ENCODE results near the gene KCTD2. TPM values are rescaled to one million over a fixed set of nuclear protein-coding genes. Genes with fewer than 3 reads are reported as not detected.
A peak's percentile ranks its signal among the peaks of the same experiment; 100 is the strongest.

The KCTD2 gene
- total RNA-seq, 1 experiment from 2014 or later, result 34.9 TPM

DNA sequence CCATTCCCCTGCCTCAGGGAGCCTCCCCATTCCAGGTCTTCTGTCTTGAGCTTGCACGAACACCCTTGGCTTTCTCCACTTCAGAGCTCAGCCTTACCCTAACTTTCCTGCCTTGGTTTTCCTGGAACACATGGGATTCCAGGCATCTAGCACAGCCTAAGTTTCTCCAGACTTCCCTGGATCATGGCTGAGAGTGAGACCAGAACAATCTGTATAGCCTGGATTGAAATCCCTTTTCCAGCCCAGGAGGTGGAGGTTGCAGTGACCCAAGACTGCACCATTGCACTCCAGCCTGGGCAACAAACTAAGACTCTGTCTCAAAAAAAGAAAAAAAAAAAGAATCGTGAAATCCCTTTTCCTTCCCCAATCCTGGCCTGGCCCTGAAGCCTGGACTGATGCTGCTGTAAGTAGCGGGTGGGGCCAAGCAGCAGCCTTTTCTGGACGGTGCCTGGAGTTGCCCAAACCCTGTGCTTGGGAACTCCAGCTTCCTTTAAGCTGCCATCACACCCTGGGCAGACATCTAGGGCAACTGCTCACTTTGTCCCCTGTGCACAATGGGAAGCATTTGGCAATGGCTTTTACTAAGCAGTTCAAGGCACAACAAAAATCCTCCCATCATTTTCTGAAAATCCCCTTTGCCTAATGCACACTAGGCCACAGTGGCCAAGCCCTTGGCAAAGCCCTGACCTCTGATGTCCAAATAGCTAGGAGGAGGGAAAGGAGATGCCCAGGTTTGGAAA is 28.7 kb downstream of the KCTD2 start:
- Histone ChIP-seq H3K27me3 (ENCODE audit: control insufficient read depth, insufficient read depth, low read length) (no peaks in the 10 kb centered on the region), H3K4me3 (ENCODE audit: low read depth in 2 of 2, low read length in 2 of 2) (no peak overlapping the region), H3K4me1 (ENCODE audit: control insufficient read depth, insufficient read depth, low read length) (peaks cover 16% of the 10 kb centered on the region), H3K27ac (ENCODE audit: low read length) (no peak overlapping the region), H3K36me3 (ENCODE audit: control insufficient read depth, insufficient read depth, low read length) (no peaks in the 10 kb centered on the region), H3K9me3 (ENCODE audit: control insufficient read depth, insufficient read depth, low read depth, low read length) (no peaks in the 10 kb centered on the region)
- DNase-seq (ENCODE audit: low read depth, low spot score) (no peak), ATAC-seq (0 out of 2 replicates have a peak, but pooled peaks have one; percentile 9)
- ChIA-PET POLR2A (interaction anchor here (0.5 to 1.1 kb wide), 3 partner anchors 9 to 15 kb away, joined by 3 to 10 read pairs (median 3); no protein-coding TSS in a partner anchor), CTCF (interaction anchor here (0.6 kb wide), 1 partner anchor 31 kb away, joined by 3 read pairs; no protein-coding TSS in a partner anchor)
- TF ChIP-seq SIN3A (IDR thresholded peaks at IDR 0.05; ENCODE audit: borderline replicate concordance, insufficient read depth, low read depth, low read length), result no peak
- TF ChIP-seq TCF7L2 (IDR thresholded peaks at IDR 0.05; ENCODE audit: low read depth, low read length), result no peak
- TF ChIP-seq, protein P1, sequence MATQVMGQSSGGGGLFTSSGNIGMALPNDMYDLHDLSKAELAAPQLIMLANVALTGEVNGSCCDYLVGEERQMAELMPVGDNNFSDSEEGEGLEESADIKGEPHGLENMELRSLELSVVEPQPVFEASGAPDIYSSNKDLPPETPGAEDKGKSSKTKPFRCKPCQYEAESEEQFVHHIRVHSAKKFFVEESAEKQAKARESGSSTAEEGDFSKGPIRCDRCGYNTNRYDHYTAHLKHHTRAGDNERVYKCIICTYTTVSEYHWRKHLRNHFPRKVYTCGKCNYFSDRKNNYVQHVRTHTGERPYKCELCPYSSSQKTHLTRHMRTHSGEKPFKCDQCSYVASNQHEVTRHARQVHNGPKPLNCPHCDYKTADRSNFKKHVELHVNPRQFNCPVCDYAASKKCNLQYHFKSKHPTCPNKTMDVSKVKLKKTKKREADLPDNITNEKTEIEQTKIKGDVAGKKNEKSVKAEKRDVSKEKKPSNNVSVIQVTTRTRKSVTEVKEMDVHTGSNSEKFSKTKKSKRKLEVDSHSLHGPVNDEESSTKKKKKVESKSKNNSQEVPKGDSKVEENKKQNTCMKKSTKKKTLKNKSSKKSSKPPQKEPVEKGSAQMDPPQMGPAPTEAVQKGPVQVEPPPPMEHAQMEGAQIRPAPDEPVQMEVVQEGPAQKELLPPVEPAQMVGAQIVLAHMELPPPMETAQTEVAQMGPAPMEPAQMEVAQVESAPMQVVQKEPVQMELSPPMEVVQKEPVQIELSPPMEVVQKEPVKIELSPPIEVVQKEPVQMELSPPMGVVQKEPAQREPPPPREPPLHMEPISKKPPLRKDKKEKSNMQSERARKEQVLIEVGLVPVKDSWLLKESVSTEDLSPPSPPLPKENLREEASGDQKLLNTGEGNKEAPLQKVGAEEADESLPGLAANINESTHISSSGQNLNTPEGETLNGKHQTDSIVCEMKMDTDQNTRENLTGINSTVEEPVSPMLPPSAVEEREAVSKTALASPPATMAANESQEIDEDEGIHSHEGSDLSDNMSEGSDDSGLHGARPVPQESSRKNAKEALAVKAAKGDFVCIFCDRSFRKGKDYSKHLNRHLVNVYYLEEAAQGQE (IDR thresholded peaks at IDR 0.05; ENCODE audit: insufficient read depth in 1 of 2, low read depth in 2 of 2, low read length in 1 of 2), result no peak
- TF ChIP-seq POLR2AphosphoS5 (IDR thresholded peaks at IDR 0.05; ENCODE audit: low read depth, low read length), result no peak
- TF ChIP-seq CTCF (IDR thresholded peaks at IDR 0.05), result no peak
- BruUV-seq (replicated peaks), result no TSS peak
- in situ Hi-C loops (cut with HindIII; ENCODE audit: low pct_unique_long_range_greater_than_20kb, low sequenced_read_pairs), result no loop called here
- intact Hi-C loops (cut with micrococcal nuclease; ENCODE audit: unreplicated experiment), result no loop called here

GRCh38 chr17:75077072-75077495 is 30.1 kb downstream of the KCTD2 start:
- H3K36me3 ChIP-seq (ENCODE audit: control insufficient read depth, insufficient read depth, low read length), result no peaks in the 10 kb centered on the region
- no peaks in the 10 kb centered on the region for H3K9me3 ChIP-seq (ENCODE audit: control insufficient read depth, insufficient read depth, low read depth, low read length)
- H3K27ac ChIP-seq (ENCODE audit: low read length), result no peak overlapping the region
- no peaks in the 10 kb centered on the region for H3K27me3 ChIP-seq (ENCODE audit: control insufficient read depth, insufficient read depth, low read length)
- peaks cover 16% of the 10 kb centered on the region for H3K4me1 ChIP-seq (ENCODE audit: control insufficient read depth, insufficient read depth, low read length)
- ATAC-seq, result no peak
- no peak overlapping the region for H3K4me3 ChIP-seq (ENCODE audit: low read depth in 2 of 2, low read length in 2 of 2)
- no TSS peak for BruUV-seq (replicated peaks)
- no peak for DNase-seq (ENCODE audit: low read depth, low spot score)
- TF ChIP-seq CTCF (IDR thresholded peaks at IDR 0.05) (no peak), POLR2AphosphoS5 (IDR thresholded peaks at IDR 0.05; ENCODE audit: low read depth, low read length) (no peak), SIN3A (IDR thresholded peaks at IDR 0.05; ENCODE audit: borderline replicate concordance, insufficient read depth, low read depth, low read length) (no peak), TCF7L2 (IDR thresholded peaks at IDR 0.05; ENCODE audit: low read depth, low read length) (no peak)
- TF ChIP-seq, protein P1 (IDR thresholded peaks at IDR 0.05; ENCODE audit: insufficient read depth in 1 of 2, low read depth in 2 of 2, low read length in 1 of 2), result no peak
- in situ Hi-C loops (cut with HindIII; ENCODE audit: low pct_unique_long_range_greater_than_20kb, low sequenced_read_pairs), result no loop called here
- POLR2A ChIA-PET, result no interaction called here
- intact Hi-C loops (cut with micrococcal nuclease; ENCODE audit: unreplicated experiment), result no loop called here
- CTCF ChIA-PET, result no interaction called here

All from Panc1 (cell line).